ENCODE results near the gene MTFMT.

The MTFMT gene

DNA sequence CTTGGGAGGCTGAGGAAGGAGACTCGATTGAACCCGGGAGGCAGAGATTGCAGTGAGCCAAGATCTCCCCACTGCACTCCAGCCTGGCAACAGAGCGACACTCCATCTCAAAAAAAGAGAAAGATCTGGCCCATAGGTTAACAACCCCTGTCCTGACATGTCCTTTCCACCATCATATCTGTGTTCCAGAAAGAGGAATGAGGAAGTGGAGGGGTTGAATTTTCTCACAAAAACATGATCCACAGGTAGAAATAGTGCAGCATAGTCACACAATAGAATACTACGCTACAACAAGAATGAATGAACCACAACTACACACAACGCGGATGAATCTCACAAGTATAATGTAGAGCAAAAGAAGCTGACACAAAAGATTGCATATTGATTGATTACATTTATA lies 11.0 kb upstream of the MTFMT start:
- no peak overlapping the region for H3K27ac ChIP-seq
- TF ChIP-seq CTCF (conservative IDR thresholded peaks at IDR 0.05; ENCODE audit: low read depth): no peak
- POLR2A ChIA-PET (ENCODE audit: low non-redundant PET): no interaction called here
- no peak for DNase-seq (ENCODE audit: low spot score)
- CTCF ChIA-PET: interaction anchor here (0.6 kb wide), 1 partner anchor 1378 kb away, joined by 3 read pairs; no protein-coding TSS in a partner anchor

DNA sequence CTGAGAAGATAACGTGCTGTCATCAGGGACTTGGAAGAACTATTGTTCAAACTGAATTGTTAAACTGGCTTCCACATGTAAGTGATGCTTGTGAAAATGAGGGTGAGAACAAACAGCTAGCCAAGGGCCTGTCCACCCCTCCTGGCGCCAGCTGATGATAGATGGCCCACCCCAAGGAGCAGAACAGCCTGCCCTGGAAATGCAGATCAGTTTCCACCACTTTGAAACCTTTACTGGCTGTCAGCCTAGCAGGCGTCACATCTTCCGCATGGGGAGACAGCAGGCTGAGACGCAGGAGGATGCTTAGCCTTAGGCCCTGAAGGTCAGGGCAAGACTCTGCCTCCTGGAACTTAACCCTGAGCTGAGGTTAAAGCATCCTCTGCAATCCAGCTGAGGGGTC lies 9.4 kb upstream of the MTFMT start:
- DNase-seq (ENCODE audit: low spot score): no peak
- POLR2A ChIA-PET (ENCODE audit: low non-redundant PET): no interaction called here
- H3K27ac ChIP-seq: no peak overlapping the region
- CTCF ChIA-PET: interaction anchor here (0.7 kb wide), 2 partner anchors 17 to 71 kb away, joined by 3 to 4 read pairs; no protein-coding TSS in a partner anchor
- TF ChIP-seq CTCF (conservative IDR thresholded peaks at IDR 0.05; ENCODE audit: low read depth): no peak

DNA sequence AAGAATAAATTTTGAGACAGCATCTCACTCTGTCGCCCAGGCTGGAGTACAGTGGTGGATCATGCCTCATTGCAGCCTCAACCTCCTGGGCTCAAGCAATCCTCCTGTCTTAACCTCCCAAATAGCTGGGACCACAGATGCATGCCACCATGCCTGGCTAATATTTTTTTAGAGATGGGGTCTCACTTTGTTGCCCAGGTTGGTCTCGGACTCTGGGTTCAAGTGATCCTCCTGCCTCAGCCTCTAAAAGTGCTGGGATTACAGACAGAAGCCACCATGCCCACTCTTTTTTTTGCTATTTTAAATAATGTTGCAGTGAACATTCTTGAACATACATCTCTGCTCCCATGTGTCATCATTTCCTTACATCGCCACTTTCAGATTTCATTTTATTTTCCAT lies 9.0 kb upstream of the MTFMT start:
- POLR2A ChIA-PET (ENCODE audit: low non-redundant PET): no interaction called here
- CTCF ChIA-PET: interaction anchor here (0.7 kb wide), 2 partner anchors 17 to 71 kb away, joined by 3 to 4 read pairs; no protein-coding TSS in a partner anchor
- DNase-seq (ENCODE audit: low spot score): no peak
- no peak overlapping the region for H3K27ac ChIP-seq
- no peak for TF ChIP-seq CTCF (conservative IDR thresholded peaks at IDR 0.05; ENCODE audit: low read depth)

DNA sequence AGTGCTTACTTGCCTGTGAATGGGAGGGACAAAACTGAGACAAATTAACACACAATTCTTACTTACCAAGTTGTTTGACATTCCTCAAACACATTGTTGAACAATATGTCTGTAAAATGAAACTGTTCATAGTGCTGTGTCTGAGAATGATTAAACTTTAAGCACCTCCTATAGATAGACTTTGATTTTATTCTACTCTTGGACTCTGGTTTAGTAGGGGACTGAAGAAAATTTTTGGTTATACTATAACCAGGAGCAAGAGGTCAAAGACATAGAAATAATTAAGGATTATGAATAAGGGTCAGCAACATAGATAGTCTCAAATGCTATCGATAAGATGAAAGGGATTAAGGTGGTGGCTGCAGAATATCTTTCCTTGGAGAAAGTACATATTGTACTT lies 7.9 kb upstream of the MTFMT start:
- POLR2A ChIA-PET (ENCODE audit: low non-redundant PET): no interaction called here
- no peak overlapping the region for H3K27ac ChIP-seq
- CTCF ChIA-PET: no interaction called here
- no peak for DNase-seq (ENCODE audit: low spot score)
- TF ChIP-seq CTCF (conservative IDR thresholded peaks at IDR 0.05; ENCODE audit: low read depth): no peak

DNA sequence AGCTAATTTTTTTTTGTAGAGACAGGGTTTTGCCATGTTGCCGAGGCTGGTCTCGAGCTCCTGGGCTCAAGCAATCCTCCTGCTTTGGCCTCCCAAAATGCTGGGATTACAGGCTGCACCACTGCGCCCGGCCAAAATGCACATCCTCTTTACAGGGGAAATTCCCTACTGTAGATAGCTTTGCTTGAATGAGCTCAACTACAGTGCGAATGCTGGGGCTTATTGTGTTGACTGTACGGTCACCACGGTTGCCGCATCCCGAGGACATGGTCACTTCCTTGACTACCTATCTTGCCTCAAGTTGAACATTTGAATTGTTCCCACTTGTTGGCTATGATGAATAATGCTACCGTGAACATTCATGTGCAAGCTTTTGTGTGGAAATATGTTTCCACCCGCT lies 5.3 kb upstream of the MTFMT start:
- ChIA-PET CTCF (interaction anchor here (0.5 to 0.7 kb wide), 4 partner anchors 14 to 156 kb away, joined by 3 to 4 read pairs (median 3); no protein-coding TSS in a partner anchor), POLR2A (ENCODE audit: low non-redundant PET) (no interaction called here)
- TF ChIP-seq CTCF (conservative IDR thresholded peaks at IDR 0.05; ENCODE audit: low read depth): no peak
- DNase-seq (ENCODE audit: low spot score): no peak
- H3K27ac ChIP-seq: no peak overlapping the region

DNA sequence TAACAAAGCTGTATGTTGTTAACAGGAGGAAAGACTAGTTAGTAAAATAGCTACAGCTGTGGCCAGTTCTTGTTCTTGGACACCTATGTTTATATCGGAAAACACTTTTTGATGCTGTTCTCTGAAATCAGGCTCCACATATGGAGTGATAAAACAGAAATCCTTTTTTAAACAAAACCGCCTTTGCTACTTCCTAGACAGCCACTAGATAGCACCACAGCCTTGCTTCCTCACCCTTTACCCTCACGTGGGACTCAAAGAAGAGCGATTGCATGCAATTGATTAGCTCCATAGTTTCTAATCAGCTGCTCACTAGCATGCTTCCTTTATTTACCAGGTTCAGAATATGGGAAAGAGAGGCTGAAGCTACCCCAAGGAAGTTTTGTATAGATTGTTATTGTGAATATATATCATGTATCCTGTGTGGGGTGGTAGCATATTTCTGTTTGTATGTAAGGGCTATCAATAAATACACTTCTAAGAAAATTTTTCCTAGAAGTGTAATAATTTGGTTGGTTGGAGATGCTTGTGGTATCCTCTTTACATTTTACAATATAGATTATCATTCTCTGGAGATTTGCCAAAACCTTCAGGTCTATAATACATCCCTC lies 4.3 kb upstream of the MTFMT start:
- peak; percentile 79 for TF ChIP-seq CTCF (conservative IDR thresholded peaks at IDR 0.05; ENCODE audit: low read depth)
- ChIA-PET POLR2A (ENCODE audit: low non-redundant PET) (no interaction called here), CTCF (interaction anchor here (0.6 to 1.3 kb wide), 12 partner anchors 20 to 340 kb away, joined by 3 to 5 read pairs (median 3); partner anchors contain the start of gene PARP16)
- no peak overlapping the region for H3K27ac ChIP-seq
- DNase-seq (ENCODE audit: low spot score): peak; percentile 49
